Measurements from ENCODE around the gene TPST1. TPM values are rescaled to one million over a fixed set of nuclear protein-coding genes. Genes with fewer than 3 reads are reported as not detected.
A peak's percentile ranks its signal among the peaks of the same experiment; 100 is the strongest.

Gene TPST1
- total and polyA plus RNA-seq, 3 experiments from 2014 or later: 1.7 to 2.7 (median 1.9) TPM

DNA sequence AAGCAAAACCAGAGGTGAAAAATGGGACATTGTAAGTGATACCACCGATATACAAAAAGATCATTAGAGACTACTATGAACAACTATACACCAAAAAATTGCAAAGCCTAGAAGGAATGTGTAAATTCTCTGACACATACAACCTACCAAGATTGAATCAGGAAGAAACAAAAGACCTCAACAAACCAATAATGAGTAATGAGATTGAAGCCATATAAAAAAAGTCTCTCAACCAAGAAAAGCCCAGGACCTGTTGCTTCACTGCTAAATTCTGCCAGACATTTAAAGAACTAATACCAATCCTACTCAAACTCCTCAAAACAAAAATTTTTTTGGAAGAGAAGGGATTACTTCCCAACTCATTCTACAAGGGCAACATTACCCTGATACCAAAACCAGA lies 134.0 kb downstream of the TPST1 start:
- CTCF ChIA-PET: no interaction called here
- peaks cover 1 to 30% (median 5%) of the 10 kb centered on the region in 3 donors for H3K36me3 Mint-ChIP-seq
- H3K9me3 Mint-ChIP-seq: peaks cover 30 to 62% (median 39%) of the 10 kb centered on the region in 5 donors

DNA sequence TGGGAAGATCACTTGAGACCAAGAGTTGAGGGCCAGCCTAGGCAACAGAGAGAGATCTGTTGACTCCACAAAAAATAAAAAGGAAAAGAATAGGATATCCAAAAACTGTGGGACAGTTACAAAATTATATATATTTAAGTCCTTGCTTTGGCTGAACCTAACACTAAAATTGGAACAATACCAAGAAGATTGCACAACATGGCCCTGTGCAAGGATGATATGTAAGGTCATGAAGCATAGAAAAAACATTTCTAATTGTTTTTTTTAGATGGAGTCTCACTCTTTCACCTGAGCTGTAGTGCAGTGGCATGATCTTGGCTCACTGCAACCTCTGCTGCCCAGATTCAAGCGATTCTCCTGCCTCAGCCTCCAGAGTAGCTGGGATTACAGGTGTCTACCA lies 139.0 kb downstream of the TPST1 start:
- no peak overlapping the region for H3K27ac Mint-ChIP-seq
- DNase-seq: no peak
- H3K36me3 Mint-ChIP-seq: peaks cover 0 to 14% (median 2%) of the 10 kb centered on the region in 3 donors
- peaks cover 2 to 9% of the 10 kb centered on the region in 2 donors for H3K27me3 Mint-ChIP-seq
- no peak overlapping the region for H3K27ac ChIP-seq (ENCODE audit: low read depth, low read length)
- no peaks in the 10 kb centered on the region for H3K4me1 ChIP-seq (ENCODE audit: insufficient read depth, low read length)
- no peaks in the 10 kb centered on the region for H3K36me3 ChIP-seq (ENCODE audit: insufficient read depth, low read length)
- H3K9me3 Mint-ChIP-seq: peaks cover 9 to 27% (median 11%) of the 10 kb centered on the region in 5 donors
- no peaks in the 10 kb centered on the region for H3K4me1 Mint-ChIP-seq
- H3K27me3 ChIP-seq (ENCODE audit: insufficient read depth, low read length, poor library complexity, severe bottlenecking): no peaks in the 10 kb centered on the region
- ChIA-PET POLR2A (no interaction called here), CTCF (no interaction called here)
- H3K4me3 ChIP-seq (ENCODE audit: low read length): no peak overlapping the region
- no peaks in the 10 kb centered on the region for H3K9me3 ChIP-seq (ENCODE audit: low read length)
- H3K4me3 Mint-ChIP-seq: no peak overlapping the region

More for the DNA sequence above, 134.0 kb downstream of the TPST1 start:
- no peak for DNase-seq
- no peak overlapping the region for H3K27ac Mint-ChIP-seq
- no peaks in the 10 kb centered on the region for H3K9me3 ChIP-seq (ENCODE audit: low read length)
- POLR2A ChIA-PET: no interaction called here
- no peak overlapping the region for H3K4me3 Mint-ChIP-seq
- no peak overlapping the region for H3K27ac ChIP-seq (ENCODE audit: low read depth, low read length)
- peaks cover 11 to 12% of the 10 kb centered on the region in 2 donors for H3K27me3 Mint-ChIP-seq
- H3K27me3 ChIP-seq (ENCODE audit: insufficient read depth, low read length, poor library complexity, severe bottlenecking): no peaks in the 10 kb centered on the region
- no peaks in the 10 kb centered on the region for H3K4me1 Mint-ChIP-seq
- H3K36me3 ChIP-seq (ENCODE audit: insufficient read depth, low read length): no peaks in the 10 kb centered on the region
- no peak overlapping the region for H3K4me3 ChIP-seq (ENCODE audit: low read length)
- no peaks in the 10 kb centered on the region for H3K4me1 ChIP-seq (ENCODE audit: insufficient read depth, low read length)

DNA sequence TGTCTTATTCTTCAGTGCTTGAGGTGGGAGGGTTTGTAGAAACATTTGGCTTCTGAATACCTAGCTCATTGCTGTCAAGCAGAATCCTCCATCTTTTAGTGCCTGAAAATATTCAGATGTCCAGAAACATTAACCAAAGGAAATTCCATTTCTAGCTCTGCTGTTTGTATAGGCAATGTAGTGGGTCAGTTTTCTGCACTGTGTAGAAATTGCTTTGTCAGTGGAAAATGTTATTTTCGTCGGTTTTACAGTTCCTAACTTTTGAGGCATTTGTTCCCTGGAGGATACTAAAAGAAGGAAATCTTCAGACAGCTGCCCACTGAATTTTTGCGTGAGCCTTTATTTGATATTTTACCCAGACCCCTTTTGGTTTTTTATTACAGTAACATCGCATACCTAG lies 143.4 kb downstream of the TPST1 start:
- DNase-seq: no peak
- Mint-ChIP-seq H3K27ac (no peak overlapping the region), H3K4me3 (no peak overlapping the region), H3K27me3 (peaks cover 6 to 20% of the 10 kb centered on the region in 2 donors), H3K4me1 (no peaks in the 10 kb centered on the region), H3K36me3 (no peaks in the 10 kb centered on the region), H3K9me3 (peaks cover 0 to 5% (median 3%) of the 10 kb centered on the region in 5 donors)
- POLR2A ChIA-PET: no interaction called here
- Histone ChIP-seq H3K4me1 (ENCODE audit: insufficient read depth, low read length) (no peaks in the 10 kb centered on the region), H3K4me3 (ENCODE audit: low read length) (no peak overlapping the region), H3K9me3 (ENCODE audit: low read length) (no peaks in the 10 kb centered on the region), H3K27me3 (ENCODE audit: insufficient read depth, low read length, poor library complexity, severe bottlenecking) (no peaks in the 10 kb centered on the region), H3K27ac (ENCODE audit: low read depth, low read length) (no peak overlapping the region), H3K36me3 (ENCODE audit: insufficient read depth, low read length) (no peaks in the 10 kb centered on the region)
- CTCF ChIA-PET: no interaction called here

- no peak overlapping the region for H3K27ac Mint-ChIP-seq
- H3K27me3 ChIP-seq (ENCODE audit: insufficient read depth, low read length, poor library complexity, severe bottlenecking): no peaks in the 10 kb centered on the region
- no peak overlapping the region for H3K4me3 Mint-ChIP-seq
- DNase-seq: no peak
- CTCF ChIA-PET: no interaction called here
- H3K4me1 ChIP-seq (ENCODE audit: insufficient read depth, low read length): no peaks in the 10 kb centered on the region
- H3K4me1 Mint-ChIP-seq: no peaks in the 10 kb centered on the region
- no peaks in the 10 kb centered on the region for H3K36me3 Mint-ChIP-seq
- H3K36me3 ChIP-seq (ENCODE audit: insufficient read depth, low read length): no peaks in the 10 kb centered on the region
- POLR2A ChIA-PET: no interaction called here
- no peaks in the 10 kb centered on the region for H3K9me3 ChIP-seq (ENCODE audit: low read length)
- no peak overlapping the region for H3K27ac ChIP-seq (ENCODE audit: low read depth, low read length)
- peaks cover 6 to 25% of the 10 kb centered on the region in 2 donors for H3K27me3 Mint-ChIP-seq
- no peak overlapping the region for H3K4me3 ChIP-seq (ENCODE audit: low read length)
- peaks cover 0 to 4% (median 3%) of the 10 kb centered on the region in 5 donors for H3K9me3 Mint-ChIP-seq
These were observed 143.8 kb downstream of the TPST1 start for GRCh38 chr7:66348959-66349358.

- H3K4me3 ChIP-seq (ENCODE audit: low read length): no peak overlapping the region
- no peaks in the 10 kb centered on the region for H3K4me1 Mint-ChIP-seq
- H3K27me3 ChIP-seq (ENCODE audit: insufficient read depth, low read length, poor library complexity, severe bottlenecking): no peaks in the 10 kb centered on the region
- no peak overlapping the region for H3K4me3 Mint-ChIP-seq
- ChIA-PET CTCF (interaction anchor here (0.6 kb wide), 1 partner anchor 173 kb away, joined by 3 read pairs; no protein-coding TSS in a partner anchor), POLR2A (no interaction called here)
- peaks cover 6 to 28% of the 10 kb centered on the region in 2 donors for H3K27me3 Mint-ChIP-seq
- H3K4me1 ChIP-seq (ENCODE audit: insufficient read depth, low read length): no peaks in the 10 kb centered on the region
- H3K36me3 Mint-ChIP-seq: no peaks in the 10 kb centered on the region
- H3K27ac ChIP-seq (ENCODE audit: low read depth, low read length): no peak overlapping the region
- no peak for DNase-seq
- peaks cover 0 to 3% (median 0%) of the 10 kb centered on the region in 5 donors for H3K9me3 Mint-ChIP-seq
- H3K27ac Mint-ChIP-seq: no peak overlapping the region
- no peaks in the 10 kb centered on the region for H3K36me3 ChIP-seq (ENCODE audit: insufficient read depth, low read length)
- H3K9me3 ChIP-seq (ENCODE audit: low read length): no peaks in the 10 kb centered on the region
These were observed 146.9 kb downstream of the TPST1 start for GRCh38 chr7:66352071-66352470.

- Histone ChIP-seq H3K27ac (ENCODE audit: low read depth, low read length) (no peak overlapping the region), H3K27me3 (ENCODE audit: insufficient read depth, low read length, poor library complexity, severe bottlenecking) (no peaks in the 10 kb centered on the region), H3K9me3 (ENCODE audit: low read length) (no peaks in the 10 kb centered on the region), H3K4me3 (ENCODE audit: low read length) (no peak overlapping the region), H3K36me3 (ENCODE audit: insufficient read depth, low read length) (no peaks in the 10 kb centered on the region), H3K4me1 (ENCODE audit: insufficient read depth, low read length) (no peaks in the 10 kb centered on the region)
- ChIA-PET POLR2A (no interaction called here), CTCF (no interaction called here)
- peaks cover 0 to 2% (median 0%) of the 10 kb centered on the region in 5 donors for H3K9me3 Mint-ChIP-seq
- no peak overlapping the region for H3K27ac Mint-ChIP-seq
- DNase-seq: no peak
- H3K4me1 Mint-ChIP-seq: no peaks in the 10 kb centered on the region
- no peak overlapping the region for H3K4me3 Mint-ChIP-seq
- peaks cover 4 to 24% of the 10 kb centered on the region in 2 donors for H3K27me3 Mint-ChIP-seq
- H3K36me3 Mint-ChIP-seq: no peaks in the 10 kb centered on the region
These were observed 148.4 kb downstream of the TPST1 start for GRCh38 chr7:66353547-66353946.

DNA sequence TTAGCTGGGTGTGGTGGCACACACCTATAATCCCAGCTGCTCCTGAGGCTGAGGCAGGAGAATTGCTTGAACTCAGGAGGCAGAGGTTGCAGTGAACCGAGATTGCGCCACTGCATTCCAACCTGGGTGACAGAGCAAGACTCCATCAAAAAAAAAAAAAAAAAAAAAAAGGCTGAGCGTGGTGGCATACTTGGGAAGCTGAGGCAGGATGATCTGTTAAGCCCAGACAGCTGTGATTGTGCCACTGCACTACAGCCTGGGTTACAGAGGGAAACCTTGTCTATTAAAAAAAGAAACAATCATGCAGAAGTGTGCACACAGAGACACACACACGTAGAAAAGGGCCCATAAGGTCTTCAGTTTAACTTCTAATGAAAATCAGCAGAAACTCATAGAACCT lies 150.6 kb downstream of the TPST1 start:
- H3K27ac Mint-ChIP-seq: no peak overlapping the region
- no peaks in the 10 kb centered on the region for H3K36me3 Mint-ChIP-seq
- ChIA-PET POLR2A (no interaction called here), CTCF (no interaction called here)
- no peaks in the 10 kb centered on the region for H3K4me1 ChIP-seq (ENCODE audit: insufficient read depth, low read length)
- H3K4me1 Mint-ChIP-seq: no peaks in the 10 kb centered on the region
- peaks cover 4 to 17% of the 10 kb centered on the region in 2 donors for H3K27me3 Mint-ChIP-seq
- no peaks in the 10 kb centered on the region for H3K9me3 ChIP-seq (ENCODE audit: low read length)
- no peaks in the 10 kb centered on the region for H3K9me3 Mint-ChIP-seq
- no peak overlapping the region for H3K4me3 ChIP-seq (ENCODE audit: low read length)
- no peak overlapping the region for H3K4me3 Mint-ChIP-seq
- no peak for DNase-seq
- no peaks in the 10 kb centered on the region for H3K36me3 ChIP-seq (ENCODE audit: insufficient read depth, low read length)
- H3K27ac ChIP-seq (ENCODE audit: low read depth, low read length): no peak overlapping the region
- H3K27me3 ChIP-seq (ENCODE audit: insufficient read depth, low read length, poor library complexity, severe bottlenecking): no peaks in the 10 kb centered on the region

- Histone ChIP-seq H3K9me3 (ENCODE audit: low read length) (no peaks in the 10 kb centered on the region), H3K36me3 (ENCODE audit: insufficient read depth, low read length) (no peaks in the 10 kb centered on the region), H3K4me3 (ENCODE audit: low read length) (no peak overlapping the region), H3K27me3 (ENCODE audit: insufficient read depth, low read length, poor library complexity, severe bottlenecking) (no peaks in the 10 kb centered on the region), H3K4me1 (ENCODE audit: insufficient read depth, low read length) (no peaks in the 10 kb centered on the region), H3K27ac (ENCODE audit: low read depth, low read length) (no peak overlapping the region)
- Mint-ChIP-seq H3K27ac (peak overlapping the region in 1 of 8 donors; percentile 72), H3K27me3 (peaks cover 4 to 22% of the 10 kb centered on the region in 2 donors), H3K36me3 (no peaks in the 10 kb centered on the region), H3K4me1 (no peaks in the 10 kb centered on the region), H3K4me3 (no peak overlapping the region), H3K9me3 (no peaks in the 10 kb centered on the region)
- ChIA-PET CTCF (no interaction called here), POLR2A (no interaction called here)
- DNase-seq: no peak
These were observed 151.2 kb downstream of the TPST1 start for GRCh38 chr7:66356277-66356721.

- Mint-ChIP-seq H3K4me3 (no peak overlapping the region), H3K27ac (no peak overlapping the region), H3K36me3 (no peaks in the 10 kb centered on the region), H3K4me1 (no peaks in the 10 kb centered on the region), H3K9me3 (no peaks in the 10 kb centered on the region), H3K27me3 (peaks cover 4 to 27% of the 10 kb centered on the region in 2 donors)
- H3K27me3 ChIP-seq (ENCODE audit: insufficient read depth, low read length, poor library complexity, severe bottlenecking): no peaks in the 10 kb centered on the region
- ChIA-PET POLR2A (no interaction called here), CTCF (no interaction called here)
- H3K27ac ChIP-seq (ENCODE audit: low read depth, low read length): no peak overlapping the region
- H3K4me1 ChIP-seq (ENCODE audit: insufficient read depth, low read length): no peaks in the 10 kb centered on the region
- no peak overlapping the region for H3K4me3 ChIP-seq (ENCODE audit: low read length)
- no peaks in the 10 kb centered on the region for H3K36me3 ChIP-seq (ENCODE audit: insufficient read depth, low read length)
- no peak for DNase-seq
- H3K9me3 ChIP-seq (ENCODE audit: low read length): no peaks in the 10 kb centered on the region
These were observed 152.0 kb downstream of the TPST1 start for GRCh38 chr7:66357087-66357486.

Data from CD8-positive, alpha-beta memory T cell (primary cell).